T-helper 17 cell (primary cell): ENCODE results near the gene PAH. TPM values are rescaled to one million over a fixed set of nuclear protein-coding genes. Genes with fewer than 3 reads are reported as not detected.

Source experiments
- ATAC-seq: fragments of 150-1000 bp; cut with Tn5 transposase; 2 replicates; pipeline ENCODE4 v1.10.0; 2021; ENCODE audit warnings: mild to moderate bottlenecking, moderate library complexity
- DNase-seq, 3 donors: peaks; one replicate each; pipeline versions ENCODE4 v3.0.0 to v3.0.0-alpha.2; 2020 to 2021
- H3K9me3 ChIP-seq: one replicate; pipeline ENCODE4 v1.7.0; 2013; ENCODE audit warnings: low read length, mild to moderate bottlenecking; ENCODE audit not compliant: control insufficient read depth, poor library complexity, severe bottlenecking
- H3K27ac Mint-ChIP-seq: one replicate; pipeline ENCODE4 v1.8.0; 2022; ENCODE audit warnings: mild to moderate bottlenecking, moderate library complexity, mixed read lengths
- H3K27me3 Mint-ChIP-seq: one replicate; pipeline ENCODE4 v1.8.0; 2022; ENCODE audit warnings: mixed read lengths
- H3K36me3 Mint-ChIP-seq: one replicate; pipeline ENCODE4 v1.8.0; 2022; ENCODE audit warnings: low read depth, mixed read lengths
- H3K4me1 Mint-ChIP-seq: one replicate; pipeline ENCODE4 v1.8.0; 2022; ENCODE audit warnings: mild to moderate bottlenecking, mixed read lengths
- H3K4me3 Mint-ChIP-seq: one replicate; pipeline ENCODE4 v1.8.0; 2022; ENCODE audit warnings: mild to moderate bottlenecking, moderate library complexity, mixed read lengths
- total RNA-seq, 4 donors: library from RNA in 2 of 4; stranded (reverse) in 2 of 4; gene quantifications; one replicate each; pipeline ENCODE4 v1.2.3 and lab custom pipeline; 2022 to 2026

The PAH gene
- total RNA-seq, 2 donors from 2014 or later, result 0.15 to 1.4 TPM

DNA sequence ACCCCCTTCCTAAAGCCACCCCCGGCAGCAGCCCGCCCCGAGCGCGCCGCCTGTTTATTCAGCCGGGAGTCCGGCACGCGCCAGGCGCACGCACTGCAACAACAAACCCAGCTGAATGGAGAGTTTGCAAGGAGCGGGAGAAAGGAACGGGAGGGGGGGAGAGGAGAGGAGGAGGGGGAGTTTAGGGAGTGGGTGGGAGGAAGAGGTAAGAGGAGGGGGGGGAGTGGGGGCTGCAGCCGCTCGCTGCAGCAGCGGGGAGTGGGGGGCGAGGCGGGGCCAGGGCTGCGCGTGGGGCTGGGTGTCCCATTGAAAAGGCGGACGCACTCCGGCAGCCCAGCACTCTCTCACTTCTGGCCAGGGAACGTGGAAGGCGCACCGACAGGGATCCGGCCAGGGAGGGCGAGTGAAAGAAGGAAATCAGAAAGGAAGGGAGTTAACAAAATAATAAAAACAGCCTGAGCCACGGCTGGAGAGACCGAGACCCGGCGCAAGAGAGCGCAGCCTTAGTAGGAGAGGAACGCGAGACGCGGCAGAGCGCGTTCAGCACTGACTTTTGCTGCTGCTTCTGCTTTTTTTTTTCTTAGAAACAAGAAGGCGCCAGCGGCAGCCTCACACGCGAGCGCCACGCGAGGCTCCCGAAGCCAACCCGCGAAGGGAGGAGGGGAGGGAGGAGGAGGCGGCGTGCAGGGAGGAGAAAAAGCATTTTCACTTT is 40.5 kb upstream of the PAH start, which contains the start of gene ASCL1:
ASCL1 (plus strand) TSS at position 336 of the 712 bp plus-strand sequence. CDS start 571 bp downstream, outside the sequence.
- no peaks in the 10 kb centered on the region for H3K9me3 ChIP-seq
- no peak for DNase-seq
- no peak for ATAC-seq
- peak within 1 kb of the TSS; percentile 81 for H3K4me3 Mint-ChIP-seq
- peaks cover 71% of the 10 kb centered on the region for H3K27me3 Mint-ChIP-seq
- H3K36me3 Mint-ChIP-seq, result peaks cover 3% of the 10 kb centered on the region
- peaks cover 4% of the 10 kb centered on the region for H3K4me1 Mint-ChIP-seq
- no peak within 1 kb of the TSS for H3K27ac Mint-ChIP-seq

DNA sequence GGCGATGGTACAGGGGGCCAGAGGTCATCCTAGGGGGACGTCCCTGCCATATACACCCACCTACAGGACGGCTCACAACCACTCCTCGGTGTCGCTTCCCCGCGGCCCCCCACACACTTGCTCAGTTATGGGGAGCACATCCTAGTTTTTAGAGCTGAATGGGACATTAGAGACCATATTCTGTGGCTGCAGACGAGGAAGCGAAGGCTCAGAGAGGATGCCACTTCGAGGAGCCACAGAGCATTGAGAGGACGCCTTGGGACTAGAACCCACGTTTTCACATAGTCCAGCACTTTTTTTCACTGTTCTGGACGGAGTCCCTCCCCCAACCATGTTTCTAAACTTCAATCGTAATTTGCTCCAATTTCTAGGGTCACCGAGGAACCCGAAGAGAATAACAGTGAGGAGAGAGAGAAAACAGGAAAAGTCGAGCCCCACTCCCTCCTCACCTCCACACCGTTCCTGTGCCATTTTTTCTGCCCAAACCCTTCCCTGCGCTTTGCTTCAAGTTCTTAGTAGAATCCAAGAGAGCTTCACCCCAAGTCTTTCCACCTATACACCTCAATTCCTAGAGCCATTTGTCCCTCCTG is 39.8 kb upstream of the PAH start:
- peaks cover 3% of the 10 kb centered on the region for H3K36me3 Mint-ChIP-seq
- no peak for DNase-seq
- no peak for ATAC-seq
- peak overlapping the region; percentile 70 for H3K4me3 Mint-ChIP-seq
- no peaks in the 10 kb centered on the region for H3K9me3 ChIP-seq
- no peak overlapping the region for H3K27ac Mint-ChIP-seq
- peaks cover 4% of the 10 kb centered on the region for H3K4me1 Mint-ChIP-seq
- peaks cover 73% of the 10 kb centered on the region for H3K27me3 Mint-ChIP-seq

DNA sequence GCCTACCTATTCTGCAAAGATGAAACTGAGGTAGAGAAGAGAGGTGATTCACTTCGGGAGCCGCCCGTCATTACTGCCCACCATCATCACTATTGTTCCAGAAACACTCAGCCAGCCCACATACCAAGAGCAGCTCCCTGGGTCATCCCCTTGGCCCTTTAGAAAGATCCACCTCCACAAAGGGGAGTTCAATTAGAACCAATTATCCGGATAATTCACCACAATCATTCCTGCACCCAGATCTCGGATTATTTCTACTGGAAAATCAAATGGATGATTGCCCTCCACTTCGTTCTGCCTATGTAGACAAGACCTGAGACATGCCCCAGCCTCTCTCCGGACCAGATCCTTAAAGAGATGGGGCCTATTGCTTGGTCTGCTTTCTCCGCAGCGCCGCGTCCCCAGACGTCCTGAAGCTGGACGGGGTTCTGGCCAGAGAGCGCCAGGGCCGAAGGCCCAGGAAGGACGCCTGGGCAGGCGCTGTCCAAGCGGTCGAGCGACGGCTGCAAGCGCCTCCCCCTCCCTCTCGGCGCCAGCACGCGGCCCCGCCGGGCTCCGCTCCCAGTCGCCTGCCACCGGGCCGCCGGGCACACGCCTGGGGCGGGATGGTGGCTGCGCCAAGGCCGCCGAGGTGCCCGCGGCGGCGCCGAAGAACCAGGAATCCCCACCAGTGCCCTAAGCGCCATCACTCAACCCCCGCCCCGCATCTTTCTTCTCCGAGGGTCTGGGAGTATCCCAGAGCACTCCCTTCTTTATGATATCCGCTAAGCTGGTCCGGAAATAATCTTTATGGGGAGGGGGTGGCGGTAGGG is 39.1 kb upstream of the PAH start:
- H3K27me3 Mint-ChIP-seq, result peaks cover 73% of the 10 kb centered on the region
- H3K36me3 Mint-ChIP-seq, result peaks cover 3% of the 10 kb centered on the region
- H3K4me1 Mint-ChIP-seq, result peaks cover 4% of the 10 kb centered on the region
- no peak overlapping the region for H3K4me3 Mint-ChIP-seq
- DNase-seq, result no peak
- no peak for ATAC-seq
- H3K9me3 ChIP-seq, result no peaks in the 10 kb centered on the region
- H3K27ac Mint-ChIP-seq, result no peak overlapping the region

DNA sequence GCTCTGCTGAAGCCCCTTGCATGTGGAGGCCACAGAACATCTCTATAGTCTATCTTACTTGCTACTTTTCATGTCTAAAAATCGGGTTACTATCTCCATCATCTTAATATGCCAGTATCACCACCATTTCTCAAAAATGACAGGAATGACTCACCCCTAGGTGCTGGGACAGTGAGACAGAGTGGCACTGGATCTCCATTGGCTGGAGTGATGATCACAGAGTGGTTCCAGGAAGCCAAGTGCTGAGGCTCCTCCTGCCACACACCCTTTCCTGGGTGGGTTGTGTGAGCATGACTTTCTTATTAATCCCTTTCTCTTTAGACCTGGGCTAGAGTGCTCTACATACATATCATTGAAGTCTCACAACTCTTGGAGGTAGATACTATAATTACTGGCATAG is 37.1 kb upstream of the PAH start:
- H3K27ac Mint-ChIP-seq, result no peak overlapping the region

DNA sequence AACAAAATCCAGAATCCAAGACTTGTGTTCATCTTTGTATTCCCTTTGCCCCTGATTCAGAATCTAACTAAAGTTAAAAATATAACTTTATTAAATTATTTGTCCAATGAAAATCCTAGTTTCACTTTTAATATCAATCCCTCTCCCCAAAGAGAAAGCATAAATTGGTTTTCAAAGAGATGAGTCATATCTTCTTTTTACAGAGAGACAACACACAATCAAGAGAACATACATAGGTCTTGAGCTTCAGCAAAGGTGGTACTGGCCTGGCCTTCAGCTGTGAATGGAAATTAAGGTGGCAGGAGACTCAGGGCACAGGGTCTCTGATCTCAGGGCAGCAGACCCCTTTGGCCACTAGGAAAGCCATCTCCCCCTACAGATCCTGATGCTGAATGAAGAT is 36.2 kb upstream of the PAH start:
- DNase-seq, result no peak
- no peak for ATAC-seq
- H3K36me3 Mint-ChIP-seq, result peaks cover 3% of the 10 kb centered on the region
- H3K27me3 Mint-ChIP-seq, result peaks cover 81% of the 10 kb centered on the region
- H3K4me1 Mint-ChIP-seq, result peaks cover 8% of the 10 kb centered on the region
- no peaks in the 10 kb centered on the region for H3K9me3 ChIP-seq
- H3K4me3 Mint-ChIP-seq, result no peak overlapping the region
- no peak overlapping the region for H3K27ac Mint-ChIP-seq

More for the DNA sequence above, 37.1 kb upstream of the PAH start:
- H3K9me3 ChIP-seq, result no peaks in the 10 kb centered on the region
- peaks cover 79% of the 10 kb centered on the region for H3K27me3 Mint-ChIP-seq
- peaks cover 3% of the 10 kb centered on the region for H3K36me3 Mint-ChIP-seq
- no peak for ATAC-seq
- H3K4me1 Mint-ChIP-seq, result peaks cover 8% of the 10 kb centered on the region
- H3K4me3 Mint-ChIP-seq, result no peak overlapping the region
- DNase-seq, result no peak

DNA sequence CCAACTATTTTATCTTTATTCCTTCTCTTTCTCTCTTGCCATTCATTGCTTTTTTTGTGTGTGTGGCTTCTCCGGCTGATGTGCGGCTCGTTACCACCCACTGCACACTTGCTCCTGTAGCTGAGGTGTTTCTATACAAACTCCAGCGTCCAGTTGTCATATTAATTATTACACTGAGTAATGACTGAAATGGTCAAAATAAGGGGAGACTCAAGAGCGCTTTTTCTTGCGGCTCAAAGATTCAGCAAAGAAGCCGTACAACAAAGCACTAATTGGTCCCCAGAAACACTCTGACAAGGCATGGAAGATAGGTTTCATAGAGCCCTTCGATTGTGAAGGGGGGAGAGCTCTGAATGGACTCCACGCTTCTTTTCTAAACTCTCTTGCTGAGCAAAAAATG is 34.8 kb upstream of the PAH start:
- Mint-ChIP-seq H3K27me3 (peaks cover 83% of the 10 kb centered on the region), H3K36me3 (peaks cover 5% of the 10 kb centered on the region), H3K27ac (no peak overlapping the region), H3K4me3 (no peak overlapping the region), H3K4me1 (peaks cover 7% of the 10 kb centered on the region)
- no peak for DNase-seq
- no peaks in the 10 kb centered on the region for H3K9me3 ChIP-seq
- no peak for ATAC-seq

DNA sequence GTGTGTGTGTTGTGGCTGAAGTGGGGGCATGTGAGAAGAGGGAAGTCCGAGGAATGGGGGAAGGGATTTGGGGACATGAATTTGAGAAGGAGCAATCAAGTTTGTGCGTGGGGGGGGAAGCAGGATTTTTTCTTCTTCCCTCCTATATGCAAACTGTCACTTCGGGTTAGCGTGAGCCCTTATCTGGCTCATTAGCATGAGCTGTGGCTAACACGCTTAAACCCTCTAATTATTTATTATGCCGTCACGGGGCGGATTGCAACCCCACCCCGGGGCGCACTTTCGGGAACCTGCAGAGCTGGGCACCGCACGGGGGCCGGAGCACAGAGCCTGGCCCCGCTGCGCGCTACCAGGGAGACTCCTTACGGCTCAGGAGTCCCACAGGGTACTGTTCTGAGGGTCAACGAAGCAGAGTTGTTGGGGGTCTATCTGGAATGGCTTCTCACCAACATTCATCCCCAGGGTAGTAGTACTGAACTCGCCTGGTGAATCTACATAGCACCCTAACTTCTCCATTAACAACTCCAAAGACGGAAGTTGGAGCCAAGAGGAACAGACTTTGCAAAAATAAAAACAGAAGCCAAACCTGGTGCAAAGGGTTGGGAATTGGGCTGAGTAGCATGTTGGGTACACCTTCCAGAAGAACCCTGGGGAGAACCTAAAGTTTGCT is 34.0 kb upstream of the PAH start:
- DNase-seq (no peak), ATAC-seq (no peak)
- Mint-ChIP-seq H3K36me3 (peaks cover 5% of the 10 kb centered on the region), H3K4me1 (peaks cover 4% of the 10 kb centered on the region), H3K27me3 (peaks cover 82% of the 10 kb centered on the region), H3K27ac (no peak overlapping the region), H3K4me3 (no peak overlapping the region)
- no peaks in the 10 kb centered on the region for H3K9me3 ChIP-seq

DNA sequence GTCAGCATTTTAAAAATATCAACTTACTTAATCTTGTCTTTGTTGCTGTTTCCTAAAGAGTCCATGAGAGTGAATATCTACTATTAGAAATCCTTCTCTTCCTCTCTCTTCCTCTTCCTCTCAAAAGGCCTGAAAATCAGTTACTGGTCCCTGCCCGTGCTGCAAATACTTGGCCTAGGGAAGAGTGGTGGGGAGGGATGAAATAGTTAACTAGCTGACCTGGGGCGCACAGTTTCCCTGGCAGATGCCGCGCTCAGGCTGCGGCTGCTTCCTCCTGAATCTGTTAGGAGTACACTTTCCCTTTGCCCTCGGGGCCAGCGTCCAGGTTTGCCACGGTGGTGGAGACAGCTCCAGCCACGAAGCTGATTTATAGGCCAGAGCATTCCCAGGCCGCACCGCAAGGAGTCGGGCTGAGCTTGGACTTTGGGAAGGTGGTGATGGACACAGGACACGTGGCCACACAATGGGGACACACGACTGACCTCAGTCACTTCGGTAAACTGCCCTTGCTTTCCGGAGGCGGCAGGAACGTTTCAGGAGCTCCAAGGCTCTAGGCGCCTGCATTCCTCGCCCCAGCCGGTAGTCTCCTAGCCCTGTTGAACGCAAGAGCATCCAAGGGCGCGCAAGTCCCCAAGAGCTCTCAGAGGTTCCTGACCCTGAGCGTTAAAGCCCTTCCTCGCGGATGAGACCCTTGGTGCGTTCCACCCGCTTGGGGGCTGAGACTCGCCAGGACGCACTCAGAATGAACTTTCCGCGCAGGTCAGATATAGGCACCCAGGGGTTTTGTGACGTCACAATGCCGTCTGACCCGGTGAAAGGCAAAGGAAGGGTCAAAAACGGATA is 33.3 kb upstream of the PAH start:
- no peaks in the 10 kb centered on the region for H3K9me3 ChIP-seq
- DNase-seq, result no peak
- Mint-ChIP-seq H3K27ac (no peak overlapping the region), H3K4me1 (peaks cover 4% of the 10 kb centered on the region), H3K27me3 (peaks cover 75% of the 10 kb centered on the region), H3K4me3 (no peak overlapping the region), H3K36me3 (peaks cover 5% of the 10 kb centered on the region)
- ATAC-seq, result no peak

DNA sequence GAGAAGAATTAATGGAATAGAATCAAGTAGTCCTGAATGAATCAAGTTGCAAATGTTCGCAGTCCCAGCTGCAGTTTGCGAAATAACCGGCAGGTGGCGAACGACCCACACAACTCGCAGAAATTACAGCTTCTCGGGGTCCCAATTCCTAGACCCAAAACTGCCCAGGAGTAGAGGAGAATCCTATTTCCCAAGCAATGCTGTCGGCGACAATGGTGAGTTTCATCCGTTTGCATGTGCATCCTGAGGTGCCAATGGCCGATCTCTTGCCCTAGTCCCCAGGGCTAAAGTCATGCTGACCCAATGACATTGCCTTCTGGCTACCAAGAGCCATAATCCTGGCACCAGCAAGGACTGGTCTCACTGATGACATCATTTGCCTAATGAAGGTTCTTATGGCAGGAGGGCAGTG is 31.9 kb upstream of the PAH start:
- Mint-ChIP-seq H3K4me3 (no peak overlapping the region), H3K4me1 (peaks cover 4% of the 10 kb centered on the region), H3K27ac (no peak overlapping the region), H3K36me3 (peaks cover 5% of the 10 kb centered on the region), H3K27me3 (peaks cover 61% of the 10 kb centered on the region)
- no peaks in the 10 kb centered on the region for H3K9me3 ChIP-seq
- ATAC-seq, result no peak
- DNase-seq, result peak in 1 of 3 donors; percentile 31

DNA sequence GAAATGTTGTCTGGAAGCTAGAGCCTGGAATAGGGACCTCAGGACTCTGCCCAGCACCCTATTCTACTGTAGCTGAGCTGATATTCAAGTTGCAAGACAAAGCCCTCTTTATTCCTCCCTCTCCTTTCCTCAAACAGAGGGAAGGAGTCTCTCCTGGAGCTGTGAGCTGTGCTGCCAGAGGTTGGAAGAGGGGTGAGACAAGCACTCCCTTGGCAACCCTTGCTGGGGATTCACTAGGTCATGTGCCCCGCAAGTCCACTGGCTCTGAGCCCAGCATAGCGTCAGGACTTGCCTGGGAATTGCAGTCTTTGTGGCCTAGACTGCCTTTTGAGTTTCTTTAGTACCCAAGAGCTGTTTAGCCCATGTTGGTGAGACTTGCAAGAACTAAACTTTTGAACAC is 29.0 kb upstream of the PAH start:
- no peak overlapping the region for H3K4me3 Mint-ChIP-seq
- DNase-seq (no peak), ATAC-seq (no peak)
- H3K36me3 Mint-ChIP-seq, result peaks cover 5% of the 10 kb centered on the region
- peaks cover 4% of the 10 kb centered on the region for H3K4me1 Mint-ChIP-seq
- H3K9me3 ChIP-seq, result no peaks in the 10 kb centered on the region
- H3K27ac Mint-ChIP-seq, result no peak overlapping the region
- peaks cover 47% of the 10 kb centered on the region for H3K27me3 Mint-ChIP-seq

DNA sequence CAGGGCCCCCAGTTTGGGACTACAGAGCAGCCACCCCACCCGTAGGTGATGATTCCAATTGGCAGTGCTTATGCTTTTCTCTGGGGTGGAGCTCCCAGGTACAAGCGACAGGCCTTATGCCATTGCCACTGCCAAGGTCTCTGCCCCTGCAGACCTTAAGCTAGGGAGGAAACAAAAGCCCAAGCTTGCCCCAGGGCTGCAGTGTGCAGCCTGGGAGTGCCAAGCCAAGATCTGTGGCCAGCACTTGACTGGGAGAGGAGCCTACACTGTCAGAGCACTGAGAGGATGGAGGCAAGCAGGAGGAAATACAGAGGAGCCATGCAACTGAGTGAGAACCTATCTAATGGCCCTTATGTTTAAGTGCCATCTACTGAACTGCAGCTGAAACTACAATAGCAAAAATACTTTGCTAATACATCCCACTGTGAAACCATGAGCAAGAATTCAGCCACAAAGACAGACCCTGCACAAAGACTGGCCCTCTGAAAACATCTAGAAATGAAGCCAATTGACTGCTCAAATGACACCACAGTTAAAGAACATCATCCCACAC is 22.7 kb upstream of the PAH start:
- Mint-ChIP-seq H3K4me3 (no peak overlapping the region), H3K27ac (no peak overlapping the region), H3K4me1 (no peaks in the 10 kb centered on the region), H3K36me3 (peaks cover 3% of the 10 kb centered on the region), H3K27me3 (peaks cover 6% of the 10 kb centered on the region)
- ATAC-seq (no peak), DNase-seq (no peak)
- H3K9me3 ChIP-seq, result no peaks in the 10 kb centered on the region

DNA sequence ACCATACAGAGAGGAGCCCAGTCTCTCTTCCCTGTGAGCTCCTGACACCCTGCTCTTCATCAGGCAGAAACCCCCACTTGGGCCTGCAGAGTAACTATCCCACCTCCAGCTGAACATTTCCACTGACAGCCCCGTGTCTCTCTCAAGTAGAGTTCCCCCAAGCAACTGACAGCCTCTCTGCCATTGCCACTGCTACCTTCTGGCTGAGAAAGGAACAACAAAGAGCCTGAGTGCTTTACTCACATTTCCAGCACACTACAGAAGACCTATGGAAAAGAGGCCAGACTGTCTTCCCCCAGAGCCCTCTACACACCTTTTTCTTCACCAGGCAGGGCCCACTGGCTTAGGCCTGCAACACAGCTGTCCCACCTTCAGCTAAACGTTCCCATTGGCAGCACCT is 22.0 kb upstream of the PAH start:
- Mint-ChIP-seq H3K27me3 (peaks cover 8% of the 10 kb centered on the region), H3K4me3 (no peak overlapping the region), H3K27ac (no peak overlapping the region), H3K36me3 (peaks cover 3% of the 10 kb centered on the region), H3K4me1 (no peaks in the 10 kb centered on the region)
- DNase-seq (no peak), ATAC-seq (no peak)
- H3K9me3 ChIP-seq, result no peaks in the 10 kb centered on the region
